H9 (cell line): Measurements from ENCODE around the gene ODC1. TPM values are rescaled to one million over a fixed set of nuclear protein-coding genes. Genes with fewer than 3 reads are reported as not detected.

ENCODE experiments used
- DNase-seq: peaks from one replicate; pipeline ENCODE4 v3.0.0-alpha.2; 2017
- H2AFZ ChIP-seq: one replicate; pipeline ENCODE4 v1.6.1; 2013; ENCODE audit warnings: mild to moderate bottlenecking, low read length, control low read depth, moderate library complexity
- H2AK5ac ChIP-seq: 2 replicates; pipeline ENCODE4 v1.6.1; 2013; ENCODE audit warnings: low read length, control low read depth, mixed read lengths; ENCODE audit not compliant: insufficient read length
- H2BK120ac ChIP-seq: one replicate; pipeline ENCODE4 v1.6.1; 2013; ENCODE audit warnings: low read depth, mild to moderate bottlenecking, low read length, control low read depth, inconsistent platforms; ENCODE audit not compliant: poor library complexity, severe bottlenecking
- H2BK12ac ChIP-seq: 2 replicates; pipeline ENCODE4 v1.6.1; 2013; ENCODE audit warnings: low read length, control low read depth, mixed read lengths, low read depth; ENCODE audit not compliant: insufficient read length
- H2BK15ac ChIP-seq: 2 replicates; pipeline ENCODE4 v1.6.1; 2013; ENCODE audit warnings: low read depth, low read length, control low read depth
- H2BK20ac ChIP-seq: one replicate; pipeline ENCODE4 v1.6.1; 2013; ENCODE audit warnings: low read depth, mild to moderate bottlenecking, low read length, control low read depth, inconsistent platforms; ENCODE audit not compliant: poor library complexity, severe bottlenecking
- H2BK5ac ChIP-seq: 2 replicates; pipeline ENCODE4 v1.6.1; 2013; ENCODE audit warnings: low read length, control low read depth, mixed read lengths; ENCODE audit not compliant: insufficient read length
- H3K14ac ChIP-seq: 2 replicates; pipeline ENCODE4 v1.6.1; 2013; ENCODE audit warnings: low read length, control low read depth; ENCODE audit not compliant: insufficient read depth
- H3K18ac ChIP-seq: 2 replicates; pipeline ENCODE4 v1.6.1; 2013; ENCODE audit warnings: low read depth, mild to moderate bottlenecking, mixed read lengths, low read length, control low read depth; ENCODE audit not compliant: insufficient read length
- H3K23ac ChIP-seq: 2 replicates; pipeline ENCODE4 v1.6.1; 2013; ENCODE audit warnings: low read length, control low read depth, mixed read lengths, low read depth; ENCODE audit not compliant: insufficient read length
- H3K23me2 ChIP-seq: 2 replicates; pipeline ENCODE4 v1.6.1; 2013; ENCODE audit warnings: low read depth, mild to moderate bottlenecking, mixed read lengths, low read length, control low read depth; ENCODE audit not compliant: insufficient read length, poor library complexity, severe bottlenecking
- H3K27ac ChIP-seq: 2 replicates; pipeline ENCODE4 v1.5.1; 2013; ENCODE audit warnings: low read length, control low read depth, mixed read lengths, low read depth; ENCODE audit not compliant: insufficient read length
- H3K27me3 ChIP-seq: 2 replicates; pipeline ENCODE4 v1.6.1; 2013; ENCODE audit warnings: low read length, control low read depth, inconsistent platforms; ENCODE audit not compliant: insufficient read depth
- H3K4ac ChIP-seq: 2 replicates; pipeline ENCODE4 v1.6.1; 2013; ENCODE audit warnings: low read depth, mild to moderate bottlenecking, control low read depth, inconsistent platforms, low read length, moderate library complexity
- H3K4me1 ChIP-seq: 2 replicates; pipeline ENCODE4 v1.6.1; 2013; ENCODE audit warnings: low read length, control low read depth, inconsistent platforms; ENCODE audit not compliant: insufficient read depth
- H3K4me2 ChIP-seq: 2 replicates; pipeline ENCODE4 v1.6.1; 2013; ENCODE audit warnings: low read length, control low read depth, mixed read lengths; ENCODE audit not compliant: insufficient read length, insufficient read depth
- H3K56ac ChIP-seq: 2 replicates; pipeline ENCODE4 v1.6.1; 2013; ENCODE audit warnings: low read depth, mild to moderate bottlenecking, mixed read lengths, low read length, control low read depth; ENCODE audit not compliant: insufficient read length
- H3K79me1 ChIP-seq: 2 replicates; pipeline ENCODE4 v1.6.1; 2013; ENCODE audit warnings: low read depth, mild to moderate bottlenecking, moderate library complexity, low read length, control low read depth, inconsistent platforms; ENCODE audit not compliant: insufficient read depth, poor library complexity, severe bottlenecking
- H3K79me2 ChIP-seq: 2 replicates; pipeline ENCODE4 v1.6.1; 2013; ENCODE audit warnings: low read length, control low read depth, inconsistent platforms; ENCODE audit not compliant: insufficient read depth
- H3K9ac ChIP-seq: 2 replicates; pipeline ENCODE4 v1.6.1; 2013; ENCODE audit warnings: low read length, control low read depth, mixed read lengths; ENCODE audit not compliant: insufficient read length; ENCODE audit errors: extremely low read depth
- H3K9me3 ChIP-seq: one replicate; pipeline ENCODE4 v1.6.1; 2013; ENCODE audit warnings: low read depth, low read length, inconsistent platforms; ENCODE audit not compliant: control insufficient read depth
- H3T11ph ChIP-seq: one replicate; pipeline ENCODE4 v1.6.1; 2013; ENCODE audit warnings: mild to moderate bottlenecking, low read length, control low read depth, inconsistent platforms
- H4K20me1 ChIP-seq: one replicate; pipeline ENCODE4 v1.6.1; 2013; ENCODE audit not compliant: control insufficient read depth, insufficient read length, insufficient read depth
- H4K5ac ChIP-seq: 2 replicates; pipeline ENCODE4 v1.6.1; 2013; ENCODE audit warnings: low read depth, mild to moderate bottlenecking, mixed read lengths, low read length, control low read depth; ENCODE audit not compliant: insufficient read length
- H4K8ac ChIP-seq: replicated peaks from 2 replicates; pipeline ENCODE4 v1.6.1; 2013; ENCODE audit warnings: low read length, control low read depth, mixed read lengths, low read depth; ENCODE audit not compliant: insufficient read length
- H4K91ac ChIP-seq: 2 replicates; pipeline ENCODE4 v1.6.1; 2013; ENCODE audit warnings: low read depth, mild to moderate bottlenecking, moderate library complexity, mixed read lengths, low read length, control low read depth; ENCODE audit not compliant: insufficient read length
- H3K27ac Mint-ChIP-seq, 3 experiments: 2 replicates in 2 of 3; 3 replicates in 1 of 3; pipeline ENCODE4 v1.8.0; 2020 to 2021; ENCODE audit warnings: mixed read lengths in 3 of 3, mild to moderate bottlenecking in 1 of 3, moderate library complexity in 1 of 3
- H3K27me3 Mint-ChIP-seq: 2 replicates; pipeline ENCODE4 v1.8.0; 2021; ENCODE audit warnings: low read depth, mild to moderate bottlenecking, moderate library complexity, mixed read lengths
- H3K36me3 Mint-ChIP-seq, 3 experiments: 2 replicates in 2 of 3; 3 replicates in 1 of 3; pipeline ENCODE4 v1.8.0; 2020 to 2021; ENCODE audit warnings: low read depth in 3 of 3, mixed read lengths in 3 of 3; ENCODE audit not compliant: insufficient read depth in 1 of 3
- H3K4me1 Mint-ChIP-seq, 2 experiments: 2 replicates each; pipeline ENCODE4 v1.8.0; 2020; ENCODE audit warnings: mixed read lengths in 2 of 2
- H3K4me3 Mint-ChIP-seq, 2 experiments: 2 replicates in 1 of 2; 3 replicates in 1 of 2; pipeline ENCODE4 v1.8.0; 2020 to 2021; ENCODE audit warnings: mild to moderate bottlenecking in 2 of 2, mixed read lengths in 2 of 2, moderate library complexity in 1 of 2
- H3K9me3 Mint-ChIP-seq, 2 experiments: 2 replicates in 1 of 2; 3 replicates in 1 of 2; pipeline ENCODE4 v1.8.0; 2020; ENCODE audit warnings: mild to moderate bottlenecking in 2 of 2, mixed read lengths in 2 of 2, moderate library complexity in 1 of 2
- WGBS: extraction: QIAGEN DNeasy Blood & Tissue Kit; methylation state at CpG from one replicate; pipeline ENCODE4 v1.1.7; 2013; ENCODE audit warnings: missing lambda C conversion rate, low lambda C conversion rate, mixed read lengths; ENCODE audit not compliant: insufficient read length; ENCODE audit errors: extremely low coverage; 5-methylcytosine and 5-hydroxymethylcytosine counted together
- total RNA-seq: library from RNA; stranded (reverse); gene quantifications from 2 replicates; pipeline ENCODE4 v1.2.1, GENCODE V29; 2021
- TF ChIP-seq, protein P1 (sequence below): fragments of 200-600 bp; sonication (generic); conservative IDR thresholded peaks from 3 replicates; pipeline ENCODE4 v1.8.0; 2021; ENCODE audit warnings: antibody characterized with exemption, mild to moderate bottlenecking

The ODC1 gene
- total RNA-seq, 1 experiment from 2014 or later: 48.3 TPM

DNA sequence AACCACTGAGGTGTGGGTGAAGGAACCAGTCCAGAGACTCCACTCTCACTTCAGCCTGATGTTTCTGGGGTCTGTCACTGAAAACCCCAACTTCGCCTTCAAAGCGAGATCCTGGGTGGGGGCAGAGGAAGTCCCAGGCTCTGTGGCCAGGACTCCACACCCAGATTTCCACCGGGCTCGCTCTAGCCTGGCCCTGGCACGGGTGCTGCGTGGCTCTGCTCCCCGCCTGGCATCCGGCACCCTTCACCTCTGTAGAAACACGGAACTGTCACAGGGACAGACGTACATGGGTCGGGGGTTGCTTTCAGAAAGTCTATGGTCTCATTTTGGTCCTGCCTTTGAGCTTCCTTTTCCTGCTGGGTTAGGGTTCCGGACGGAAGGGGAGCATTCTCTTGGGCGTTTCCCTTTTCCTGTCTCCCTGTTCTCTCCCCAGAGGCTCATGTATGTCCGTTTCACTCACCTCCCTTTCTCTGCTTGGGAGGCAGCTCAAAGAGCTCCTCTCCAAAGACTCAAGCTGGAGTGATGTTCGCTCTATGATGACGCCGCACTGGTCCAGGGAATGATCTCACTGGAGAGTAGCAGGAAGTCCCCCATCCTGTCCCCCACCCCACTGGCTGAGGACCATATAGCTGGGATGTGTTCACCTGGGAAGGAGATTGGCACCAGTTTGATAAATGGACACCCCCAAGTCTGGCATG is 41.5 kb downstream of the ODC1 start:
- Histone ChIP-seq H3K4ac (no peak overlapping the region), H3K27me3 (no peaks in the 10 kb centered on the region), H3K4me2 (no peak overlapping the region), H2BK20ac (no peak overlapping the region), H3K18ac (no peak overlapping the region), H4K20me1 (peaks cover 2% of the 10 kb centered on the region), H3K9ac (no peak overlapping the region), H4K5ac (no peak overlapping the region), H2AFZ (no peak overlapping the region), H2AK5ac (no peak overlapping the region), H3T11ph (no peak overlapping the region), H3K27ac (no peak overlapping the region), H2BK5ac (no peak overlapping the region), H3K9me3 (no peaks in the 10 kb centered on the region), H3K56ac (no peak overlapping the region), H2BK120ac (no peak overlapping the region), H3K14ac (no peak overlapping the region), H2BK12ac (no peak overlapping the region), H3K23me2 (no peaks in the 10 kb centered on the region), H3K4me1 (no peaks in the 10 kb centered on the region; the same call in 1 of the 2 replicates), H3K23ac (no peak overlapping the region), H3K79me2 (no peaks in the 10 kb centered on the region), H2BK15ac (no peak overlapping the region), H4K91ac (no peak overlapping the region), H4K8ac (no peak overlapping the region), H3K79me1 (no peaks in the 10 kb centered on the region)
- TF ChIP-seq, protein P1, sequence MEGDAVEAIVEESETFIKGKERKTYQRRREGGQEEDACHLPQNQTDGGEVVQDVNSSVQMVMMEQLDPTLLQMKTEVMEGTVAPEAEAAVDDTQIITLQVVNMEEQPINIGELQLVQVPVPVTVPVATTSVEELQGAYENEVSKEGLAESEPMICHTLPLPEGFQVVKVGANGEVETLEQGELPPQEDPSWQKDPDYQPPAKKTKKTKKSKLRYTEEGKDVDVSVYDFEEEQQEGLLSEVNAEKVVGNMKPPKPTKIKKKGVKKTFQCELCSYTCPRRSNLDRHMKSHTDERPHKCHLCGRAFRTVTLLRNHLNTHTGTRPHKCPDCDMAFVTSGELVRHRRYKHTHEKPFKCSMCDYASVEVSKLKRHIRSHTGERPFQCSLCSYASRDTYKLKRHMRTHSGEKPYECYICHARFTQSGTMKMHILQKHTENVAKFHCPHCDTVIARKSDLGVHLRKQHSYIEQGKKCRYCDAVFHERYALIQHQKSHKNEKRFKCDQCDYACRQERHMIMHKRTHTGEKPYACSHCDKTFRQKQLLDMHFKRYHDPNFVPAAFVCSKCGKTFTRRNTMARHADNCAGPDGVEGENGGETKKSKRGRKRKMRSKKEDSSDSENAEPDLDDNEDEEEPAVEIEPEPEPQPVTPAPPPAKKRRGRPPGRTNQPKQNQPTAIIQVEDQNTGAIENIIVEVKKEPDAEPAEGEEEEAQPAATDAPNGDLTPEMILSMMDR: no peak
- no peak overlapping the region for H3K4me3 Mint-ChIP-seq
- H3K27me3 Mint-ChIP-seq: peaks cover 2% of the 10 kb centered on the region; the same call in 1 of the 2 replicates
- H3K9me3 Mint-ChIP-seq: no peaks in the 10 kb centered on the region
- no CpG with 5 or more reads among the region's 18 CpGs for WGBS
- no peak for DNase-seq
- peaks cover 17 to 31% of the 10 kb centered on the region in 2 experiments for H3K4me1 Mint-ChIP-seq
- no peaks in the 10 kb centered on the region for H3K36me3 Mint-ChIP-seq
- H3K27ac Mint-ChIP-seq: peak overlapping the region in 1 of 3 experiments; percentile 52; a peak in 1 of 7 replicates
